HepG2 (cell line): ENCODE data around the gene SH3GL1. TPM values are rescaled to one million over a fixed set of nuclear protein-coding genes. Genes with fewer than 3 reads are reported as not detected.

ENCODE experiments used
- AGO1 ChIP-seq: fragments of 200-400 bp; formaldehyde crosslinking; IDR thresholded peaks from 2 replicates; pipeline ENCODE4 v1.6.1; 2017; ENCODE audit warnings: mild to moderate bottlenecking, low read depth, low read length, moderate library complexity; ENCODE audit not compliant: poor library complexity, severe bottlenecking
- CBX5 ChIP-seq: sonication (generic); formaldehyde crosslinking; IDR thresholded peaks from 2 replicates; pipeline ENCODE4 v1.4.0; 2020; ENCODE audit warnings: missing genetic modification reagents, borderline replicate concordance
- CENPX ChIP-seq: sonication (generic); formaldehyde crosslinking; IDR thresholded peaks from 2 replicates; pipeline ENCODE4 v1.9.0; 2021; ENCODE audit warnings: mild to moderate bottlenecking, missing genetic modification reagents, moderate library complexity
- FOXO1 ChIP-seq: sonication (generic); formaldehyde crosslinking; IDR thresholded peaks from 2 replicates; pipeline ENCODE4 v1.4.0; 2020; ENCODE audit warnings: missing genetic modification reagents
- KLF9 ChIP-seq: IDR thresholded peaks from 2 replicates; pipeline ENCODE4 v1.6.1; 2016; ENCODE audit warnings: low read depth
- MED8 ChIP-seq: sonication (generic); formaldehyde crosslinking; IDR thresholded peaks from 2 replicates; pipeline ENCODE4 v1.8.1; 2023; ENCODE audit warnings: mild to moderate bottlenecking, missing genetic modification reagents; ENCODE audit not compliant: insufficient replicate concordance
- MTA1 ChIP-seq: sonication (generic); formaldehyde crosslinking; IDR thresholded peaks from 2 replicates; pipeline ENCODE4 v1.4.0; 2020; ENCODE audit warnings: missing genetic modification reagents, mild to moderate bottlenecking, borderline replicate concordance
- PBX2 ChIP-seq: IDR thresholded peaks from 2 replicates; pipeline ENCODE4 v1.6.1; 2016; ENCODE audit warnings: control low read depth
- SP5 ChIP-seq: IDR thresholded peaks from 2 replicates; pipeline ENCODE4 v1.6.1; 2016; ENCODE audit warnings: low read depth, borderline replicate concordance
- SRF ChIP-seq: IDR thresholded peaks from 2 replicates; pipeline ENCODE4 v1.6.1; 2011; ENCODE audit warnings: mild to moderate bottlenecking, low read depth, low read length, moderate library complexity
- TBP ChIP-seq: sonication (generic); formaldehyde crosslinking; IDR thresholded peaks from 2 replicates; pipeline ENCODE4 v1.5.0; 2020; ENCODE audit warnings: missing genetic modification reagents
- ZBTB8A ChIP-seq: sonication (generic); formaldehyde crosslinking; IDR thresholded peaks from 2 replicates; pipeline ENCODE4 v1.4.0; 2020; ENCODE audit warnings: mild to moderate bottlenecking, low read depth, missing genetic modification reagents, borderline replicate concordance
- ZNF275 ChIP-seq: sonication (generic); formaldehyde crosslinking; IDR thresholded peaks from 2 replicates; pipeline ENCODE4 v1.8.0; 2022; ENCODE audit warnings: missing genetic modification reagents, mild to moderate bottlenecking, inconsistent platforms, borderline replicate concordance
- ZNF441 ChIP-seq: sonication (generic); formaldehyde crosslinking; IDR thresholded peaks from 2 replicates; pipeline ENCODE4 v1.7.0; 2021; ENCODE audit warnings: missing genetic modification reagents, borderline replicate concordance
- ZNF576 ChIP-seq: sonication (generic); formaldehyde crosslinking; IDR thresholded peaks from 2 replicates; pipeline ENCODE4 v1.4.0; 2020; ENCODE audit warnings: mild to moderate bottlenecking, missing genetic modification reagents
- polyA plus RNA-seq, 8 experiments: library from polyadenylated mRNA; depleted of rRNA in 3 of 8; stranded (reverse) in 7 of 8; unstranded in 1 of 8; fragments of >200 nt; fragmentation: Illumina TruSeq in 4 of 8; extraction: Trizol in 4 of 8; gene quantifications; 2 replicates each; pipeline versions ENCODE4 v1.2.1 to v1.2.3, GENCODE V29; 2011 to 2016; ENCODE audit warnings: low read depth in 4 of 8, missing spikeins in 1 of 8, mixed read lengths in 1 of 8; ENCODE audit not compliant: insufficient read depth in 1 of 8
- total RNA-seq, 5 experiments: library from RNA; depleted of rRNA; stranded (reverse); fragments of >200 nt; fragmentation: Illumina TruSeq; extraction: Trizol; gene quantifications; 2 replicates each; pipeline ENCODE4 v1.2.3, GENCODE V29; 2016; ENCODE audit warnings: low read depth in 1 of 5
- TF ChIP-seq, protein P1 (sequence below): fragments of 450-650 bp; IDR thresholded peaks from 2 replicates; pipeline ENCODE4 v1.6.1; 2017; ENCODE audit warnings: mild to moderate bottlenecking
- TF ChIP-seq, protein P2 (sequence below): IDR thresholded peaks from 2 replicates; pipeline ENCODE4 v1.6.1; 2012; ENCODE audit warnings: low read depth, low read length, improper control_type of control experiment
- TF ChIP-seq, protein P3 (sequence below): IDR thresholded peaks from 2 replicates; pipeline ENCODE4 v1.6.1; 2016; ENCODE audit warnings: low read depth, control low read depth

The SH3GL1 gene
- total and polyA plus RNA-seq, 2 of the 13 experiments (the other 11 are each of a cell fraction or from before 2014, with no cell fraction given), result 33.0 to 45.1 TPM

- TF ChIP-seq MTA1 (CRISPR knock-in tag), result no peak
- TF ChIP-seq ZNF441 (CRISPR knock-in tag), result peak; percentile 73
- peak; percentile 53 for TF ChIP-seq FOXO1 (CRISPR knock-in tag)
- TF ChIP-seq, protein P1, sequence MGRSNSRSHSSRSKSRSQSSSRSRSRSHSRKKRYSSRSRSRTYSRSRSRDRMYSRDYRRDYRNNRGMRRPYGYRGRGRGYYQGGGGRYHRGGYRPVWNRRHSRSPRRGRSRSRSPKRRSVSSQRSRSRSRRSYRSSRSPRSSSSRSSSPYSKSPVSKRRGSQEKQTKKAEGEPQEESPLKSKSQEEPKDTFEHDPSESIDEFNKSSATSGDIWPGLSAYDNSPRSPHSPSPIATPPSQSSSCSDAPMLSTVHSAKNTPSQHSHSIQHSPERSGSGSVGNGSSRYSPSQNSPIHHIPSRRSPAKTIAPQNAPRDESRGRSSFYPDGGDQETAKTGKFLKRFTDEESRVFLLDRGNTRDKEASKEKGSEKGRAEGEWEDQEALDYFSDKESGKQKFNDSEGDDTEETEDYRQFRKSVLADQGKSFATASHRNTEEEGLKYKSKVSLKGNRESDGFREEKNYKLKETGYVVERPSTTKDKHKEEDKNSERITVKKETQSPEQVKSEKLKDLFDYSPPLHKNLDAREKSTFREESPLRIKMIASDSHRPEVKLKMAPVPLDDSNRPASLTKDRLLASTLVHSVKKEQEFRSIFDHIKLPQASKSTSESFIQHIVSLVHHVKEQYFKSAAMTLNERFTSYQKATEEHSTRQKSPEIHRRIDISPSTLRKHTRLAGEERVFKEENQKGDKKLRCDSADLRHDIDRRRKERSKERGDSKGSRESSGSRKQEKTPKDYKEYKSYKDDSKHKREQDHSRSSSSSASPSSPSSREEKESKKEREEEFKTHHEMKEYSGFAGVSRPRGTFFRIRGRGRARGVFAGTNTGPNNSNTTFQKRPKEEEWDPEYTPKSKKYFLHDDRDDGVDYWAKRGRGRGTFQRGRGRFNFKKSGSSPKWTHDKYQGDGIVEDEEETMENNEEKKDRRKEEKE, result no peak
- TF ChIP-seq ZNF275, result no peak
- TF ChIP-seq, protein P2, sequence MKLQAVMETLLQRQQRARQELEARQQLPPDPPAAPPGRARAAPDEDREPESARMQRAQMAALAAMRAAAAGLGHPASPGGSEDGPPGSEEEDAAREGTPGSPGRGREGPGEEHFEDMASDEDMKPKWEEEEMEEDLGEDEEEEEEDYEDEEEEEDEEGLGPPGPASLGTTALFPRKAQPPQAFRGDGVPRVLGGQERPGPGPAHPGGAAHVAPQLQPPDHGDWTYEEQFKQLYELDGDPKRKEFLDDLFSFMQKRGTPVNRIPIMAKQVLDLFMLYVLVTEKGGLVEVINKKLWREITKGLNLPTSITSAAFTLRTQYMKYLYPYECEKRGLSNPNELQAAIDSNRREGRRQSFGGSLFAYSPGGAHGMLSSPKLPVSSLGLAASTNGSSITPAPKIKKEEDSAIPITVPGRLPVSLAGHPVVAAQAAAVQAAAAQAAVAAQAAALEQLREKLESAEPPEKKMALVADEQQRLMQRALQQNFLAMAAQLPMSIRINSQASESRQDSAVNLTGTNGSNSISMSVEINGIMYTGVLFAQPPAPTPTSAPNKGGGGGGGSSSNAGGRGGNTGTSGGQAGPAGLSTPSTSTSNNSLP, result peak; percentile 79; the same call in 1 of the 2 replicates
- TF ChIP-seq CBX5 (CRISPR knock-in tag), result no peak
- peak; percentile 86 for TF ChIP-seq MED8 (CRISPR knock-in tag)
- TF ChIP-seq PBX2 (CRISPR knock-in tag), result no peak
- TF ChIP-seq ZBTB8A (CRISPR knock-in tag), result no peak
- no peak for TF ChIP-seq SRF
- TF ChIP-seq CENPX (CRISPR knock-in tag), result no peak
- TF ChIP-seq, protein P3, sequence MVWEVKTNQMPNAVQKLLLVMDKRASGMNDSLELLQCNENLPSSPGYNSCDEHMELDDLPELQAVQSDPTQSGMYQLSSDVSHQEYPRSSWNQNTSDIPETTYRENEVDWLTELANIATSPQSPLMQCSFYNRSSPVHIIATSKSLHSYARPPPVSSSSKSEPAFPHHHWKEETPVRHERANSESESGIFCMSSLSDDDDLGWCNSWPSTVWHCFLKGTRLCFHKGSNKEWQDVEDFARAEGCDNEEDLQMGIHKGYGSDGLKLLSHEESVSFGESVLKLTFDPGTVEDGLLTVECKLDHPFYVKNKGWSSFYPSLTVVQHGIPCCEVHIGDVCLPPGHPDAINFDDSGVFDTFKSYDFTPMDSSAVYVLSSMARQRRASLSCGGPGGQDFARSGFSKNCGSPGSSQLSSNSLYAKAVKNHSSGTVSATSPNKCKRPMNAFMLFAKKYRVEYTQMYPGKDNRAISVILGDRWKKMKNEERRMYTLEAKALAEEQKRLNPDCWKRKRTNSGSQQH, result 0 out of 2 replicates have a peak, but pooled peaks have one; percentile 71
- no peak; the same call in 1 of the 2 replicates for TF ChIP-seq ZNF576
- TF ChIP-seq AGO1, result no peak
- TF ChIP-seq TBP, result no peak
- TF ChIP-seq KLF9, result peak; percentile 75; the same call in 1 of the 2 replicates
- peak; percentile 91 for TF ChIP-seq SP5 (CRISPR knock-in tag)
These were observed 57.6 kb downstream of the SH3GL1 start (continued) for GRCh38 chr19:4342615-4343369.
